Occipital lobe (tissue), 2 donors: ENCODE results near the gene COX15. TPM values are rescaled to one million over a fixed set of nuclear protein-coding genes. Genes with fewer than 3 reads are reported as not detected.
A peak's percentile ranks its signal among the peaks of the same experiment; 100 is the strongest.
"Not testable (repeated sequence)": the region's sequence is repeated elsewhere in the genome, so short reads cannot be mapped to it uniquely, and the experiment has no call there.

Experiments
- DNase-seq: peaks from one replicate; lab custom pipeline; 2025; lab: John Stamatoyannopoulos, UW
- total RNA-seq: library from RNA; depleted of rRNA; stranded (reverse); fragments of >200 nt; gene quantifications from one replicate; pipeline ENCODE4 v1.2.3, GENCODE V29; 2014

The COX15 gene
- total RNA-seq: 42.1 TPM

GRCh38 chr10:99732033-99732842, at the start of gene COX15, which contains the start of gene CUTC:
TSS of gene COX15 (minus strand) at chr10:99732127. CDS start at chr10:99732049, 78 bp downstream.
TSS of gene CUTC (plus strand) at chr10:99732234. CDS start at chr10:99732349, 115 bp downstream.
- peak; percentile 94 for DNase-seq

GRCh38 chr10:99779335-99779734, 47.4 kb upstream of the COX15 start:
- no peak for DNase-seq

- DNase-seq: no peak
Observed at GRCh38 chr10:99777918-99778714, 46.2 kb upstream of the COX15 start.

DNA sequence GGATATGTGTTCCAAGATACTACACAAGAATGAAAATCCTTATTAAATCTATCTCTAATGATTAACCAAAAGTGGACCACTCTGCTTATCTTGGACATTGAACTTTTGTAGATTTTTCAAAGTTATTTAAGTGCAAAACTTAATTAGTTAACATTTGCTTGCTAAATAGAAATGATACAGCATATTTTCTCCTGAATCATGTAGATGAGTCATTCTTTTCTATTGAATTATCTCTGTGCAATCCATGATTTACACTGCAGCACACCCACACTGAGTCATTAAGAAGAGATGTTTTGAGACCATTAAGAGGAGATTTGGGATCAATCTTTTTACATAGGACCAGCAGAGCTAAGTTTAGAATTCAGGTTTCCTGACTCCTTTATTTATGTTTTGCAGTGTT, 43.9 kb upstream of the COX15 start:
- no peak for DNase-seq

GRCh38 chr10:99770408-99771045, 38.6 kb upstream of the COX15 start:
- no peak for DNase-seq

- DNase-seq: no peak
Observed at GRCh38 chr10:99769706-99770105, 37.8 kb upstream of the COX15 start.

DNA sequence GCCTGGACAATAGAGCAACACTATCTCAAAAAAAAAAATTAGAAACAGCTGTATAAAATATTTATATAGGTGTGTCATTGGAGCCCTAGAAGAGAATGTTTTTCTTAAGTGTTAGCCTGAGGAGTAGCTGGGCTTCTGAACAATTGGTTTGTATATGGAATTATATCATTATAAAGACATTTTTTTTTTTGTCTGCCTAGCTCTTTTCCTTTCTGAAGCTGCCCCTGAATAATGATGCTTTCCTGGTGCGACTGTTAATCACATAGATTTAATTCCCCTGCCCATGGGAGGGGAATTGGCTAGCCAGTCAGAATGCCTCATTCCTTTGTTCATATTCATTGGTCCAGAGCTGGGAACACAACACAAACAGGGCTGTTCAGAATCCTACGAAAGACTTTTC, 36.6 kb upstream of the COX15 start:
- DNase-seq: no peak

DNA sequence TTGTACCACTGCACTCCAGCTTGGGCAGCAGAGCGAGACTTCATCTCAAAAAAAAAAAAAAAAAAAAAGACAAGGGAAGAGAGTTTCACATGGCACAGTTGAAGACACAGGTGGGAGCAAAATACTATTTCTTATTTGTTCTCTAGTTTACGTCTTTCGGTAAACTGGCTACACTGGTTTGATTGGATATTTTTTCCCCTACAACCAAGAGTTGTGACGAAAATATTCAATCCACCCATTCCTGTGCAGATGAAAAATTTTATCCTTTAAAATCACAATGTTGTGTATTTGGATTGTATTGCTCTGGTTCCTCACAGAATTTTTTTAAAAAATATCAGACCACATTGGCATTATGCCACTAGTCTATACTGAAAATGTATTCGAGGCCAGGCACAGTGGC, 36.0 kb upstream of the COX15 start:
- DNase-seq: no peak

DNA sequence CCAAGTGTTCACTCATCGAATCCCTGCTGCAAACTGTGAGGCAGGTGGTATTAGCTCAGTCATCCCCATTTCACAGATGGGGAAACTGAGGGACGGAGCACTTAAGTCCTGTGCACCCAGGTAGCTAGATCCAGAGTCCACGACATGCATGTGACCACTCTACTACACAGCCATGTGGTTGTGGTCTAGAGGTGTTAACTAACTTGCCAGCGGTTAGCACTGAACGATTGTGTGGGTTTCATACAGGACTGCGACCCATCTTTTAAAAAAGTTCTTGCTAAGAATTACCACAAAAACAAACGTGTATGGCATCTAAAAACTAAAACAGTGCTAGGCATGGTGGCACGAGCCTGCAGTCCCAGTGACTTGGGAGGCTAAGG, 34.4 kb upstream of the COX15 start:
- no peak for DNase-seq

- no peak for DNase-seq
Observed at GRCh38 chr10:99765672-99766301, 33.9 kb upstream of the COX15 start.

GRCh38 chr10:99761365-99761764, 29.4 kb upstream of the COX15 start:
- DNase-seq: no peak

DNA sequence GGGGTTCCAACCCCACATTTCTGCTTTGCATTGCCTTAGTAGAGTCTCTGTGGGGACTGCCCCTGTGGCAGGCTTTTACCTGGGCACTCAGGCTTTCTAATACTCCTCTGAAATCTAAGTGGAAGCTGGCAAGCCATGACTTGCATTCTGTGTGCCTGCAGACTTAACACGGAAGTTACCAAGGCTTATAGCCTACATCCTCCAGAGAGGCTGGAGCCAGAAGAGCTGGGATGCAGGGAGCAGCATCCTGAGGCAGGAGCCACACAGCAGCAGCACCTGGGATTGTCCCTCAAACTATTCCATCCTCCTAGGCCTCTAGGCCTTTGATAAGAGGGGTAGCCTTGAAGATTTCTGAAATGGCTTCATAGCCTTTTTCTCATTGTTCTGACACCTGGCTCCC, 28.4 kb upstream of the COX15 start:
- no peak for DNase-seq

DNA sequence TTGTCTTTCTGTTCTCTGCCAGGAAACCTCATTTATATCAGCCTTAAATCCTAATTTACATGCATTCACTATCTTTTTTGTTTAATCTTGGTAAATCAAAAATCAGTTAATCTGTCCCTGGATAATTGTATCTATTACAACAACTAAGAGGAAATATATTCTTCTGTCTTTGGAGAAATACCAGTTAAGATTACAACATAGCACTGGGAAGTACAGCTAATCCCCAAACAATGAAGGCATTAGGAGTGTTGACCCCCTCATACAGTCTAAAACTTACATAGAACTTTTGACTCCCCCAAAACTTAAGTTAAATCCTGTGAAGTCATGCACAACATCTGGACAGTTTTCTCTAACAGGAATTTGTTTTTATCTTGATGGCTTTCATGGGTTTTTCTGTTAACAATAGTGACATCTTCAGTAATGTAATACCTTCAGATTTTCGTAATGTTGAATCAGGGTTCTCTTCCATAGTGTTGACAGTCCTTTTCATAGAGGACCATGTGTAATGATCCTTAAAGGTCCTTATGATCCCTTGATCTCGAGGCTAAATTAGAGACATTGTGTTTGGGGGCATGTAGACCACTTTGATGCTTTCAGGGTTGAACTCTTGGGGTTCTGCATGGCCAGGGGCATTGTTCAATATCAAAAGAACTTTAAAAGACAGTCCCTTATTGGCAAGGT, 26.4 kb upstream of the COX15 start:
- DNase-seq: no peak

DNA sequence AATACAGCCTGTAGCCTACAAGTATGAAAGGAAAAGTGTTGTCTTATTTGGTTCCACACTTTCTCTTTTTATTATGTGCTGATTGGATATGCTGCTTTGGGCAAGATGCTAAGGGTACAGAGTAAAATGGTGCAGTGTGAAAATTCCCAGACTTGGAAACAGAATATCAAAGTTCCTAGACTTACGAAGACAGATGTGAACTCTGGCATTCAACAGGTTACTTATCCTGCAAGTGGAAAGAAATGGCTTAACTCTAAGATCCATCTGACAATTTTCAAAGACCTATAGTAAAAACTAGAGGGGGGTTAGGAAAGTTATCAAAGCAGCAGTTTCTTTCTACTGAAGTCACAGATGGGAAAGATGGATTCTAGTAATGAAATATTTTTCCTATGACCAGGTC, 24.2 kb upstream of the COX15 start:
- no peak for DNase-seq

- DNase-seq: no peak
Observed at GRCh38 chr10:99754670-99755069, 22.7 kb upstream of the COX15 start.

DNA sequence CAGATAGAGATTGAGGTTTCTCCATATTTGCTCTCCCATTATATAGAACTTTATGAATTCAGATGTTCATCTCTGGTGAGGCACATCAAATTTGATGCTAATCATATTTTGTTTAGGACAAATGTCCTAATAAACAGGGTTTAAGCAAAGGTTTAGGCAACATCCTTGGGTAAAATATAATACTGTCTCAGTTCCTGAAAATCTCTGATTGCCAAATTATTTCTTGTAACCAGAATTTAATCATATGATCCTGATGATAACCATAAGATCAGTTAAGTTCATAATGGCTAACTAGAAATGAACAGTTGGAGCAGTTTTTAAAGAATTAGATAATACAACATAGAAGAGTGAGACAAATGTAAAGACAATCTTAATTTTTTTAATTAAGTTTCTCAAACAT, 18.7 kb upstream of the COX15 start:
- DNase-seq: no peak

GRCh38 chr10:99748823-99749451, 17.0 kb upstream of the COX15 start:
- no peak for DNase-seq

DNA sequence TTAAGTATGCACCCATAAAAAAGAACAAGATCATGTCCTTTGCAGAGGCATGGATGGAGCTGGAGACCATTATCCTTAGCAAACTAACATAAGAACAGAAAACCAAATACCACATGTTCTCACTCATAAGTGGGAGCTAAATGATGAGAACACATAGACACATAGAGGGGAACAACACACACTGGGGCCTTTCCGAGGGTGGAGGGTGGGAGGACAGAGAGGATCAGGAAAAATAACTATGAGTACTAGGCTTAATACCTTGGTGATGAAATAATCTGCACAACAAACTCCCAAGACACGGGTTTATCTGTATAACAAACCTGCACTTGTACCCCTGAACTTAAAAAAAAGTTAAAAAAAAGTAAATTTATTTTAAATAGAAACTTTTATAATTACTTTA, 14.2 kb upstream of the COX15 start:
- DNase-seq: not testable (repeated sequence)

- no peak for DNase-seq
Observed at GRCh38 chr10:99743841-99744240, 11.9 kb upstream of the COX15 start.

- DNase-seq: no peak
Observed at GRCh38 chr10:99742701-99743100, 10.8 kb upstream of the COX15 start.

DNA sequence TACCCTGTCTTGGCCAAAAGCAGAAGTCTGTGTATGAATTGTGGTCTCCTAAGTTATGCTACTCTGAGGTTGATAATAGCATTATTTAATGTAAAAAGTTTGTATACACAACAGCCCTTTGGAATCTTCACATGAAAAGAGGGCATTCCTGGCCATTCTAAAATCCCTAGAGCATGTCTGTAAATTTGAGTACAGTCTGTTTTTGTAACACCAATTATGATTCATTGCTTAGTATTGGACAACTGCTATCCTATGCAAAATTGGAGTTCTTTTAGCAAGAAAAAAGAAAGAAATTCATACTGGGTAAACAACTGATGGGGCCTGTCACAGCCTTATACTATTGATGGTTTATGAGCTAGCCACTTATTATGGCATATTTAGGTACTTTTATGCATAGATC, 10.3 kb upstream of the COX15 start:
- no peak for DNase-seq
